GM19328 (cell line): ENCODE measurements around the gene TBX15.
A peak's percentile ranks its signal among the peaks of the same experiment; 100 is the strongest.
"Not testable (repeated sequence)": the region's sequence is repeated elsewhere in the genome, so short reads cannot be mapped to it uniquely, and the experiment has no call there.

Experiments
- ATAC-seq: cut with Tn5 transposase; IDR thresholded peaks from one replicate; pipeline ENCODE4 v1.9.1; 2021; ENCODE audit warnings: mild to moderate bottlenecking, moderate library complexity; ENCODE audit not compliant: unreplicated experiment

Gene TBX15

DNA sequence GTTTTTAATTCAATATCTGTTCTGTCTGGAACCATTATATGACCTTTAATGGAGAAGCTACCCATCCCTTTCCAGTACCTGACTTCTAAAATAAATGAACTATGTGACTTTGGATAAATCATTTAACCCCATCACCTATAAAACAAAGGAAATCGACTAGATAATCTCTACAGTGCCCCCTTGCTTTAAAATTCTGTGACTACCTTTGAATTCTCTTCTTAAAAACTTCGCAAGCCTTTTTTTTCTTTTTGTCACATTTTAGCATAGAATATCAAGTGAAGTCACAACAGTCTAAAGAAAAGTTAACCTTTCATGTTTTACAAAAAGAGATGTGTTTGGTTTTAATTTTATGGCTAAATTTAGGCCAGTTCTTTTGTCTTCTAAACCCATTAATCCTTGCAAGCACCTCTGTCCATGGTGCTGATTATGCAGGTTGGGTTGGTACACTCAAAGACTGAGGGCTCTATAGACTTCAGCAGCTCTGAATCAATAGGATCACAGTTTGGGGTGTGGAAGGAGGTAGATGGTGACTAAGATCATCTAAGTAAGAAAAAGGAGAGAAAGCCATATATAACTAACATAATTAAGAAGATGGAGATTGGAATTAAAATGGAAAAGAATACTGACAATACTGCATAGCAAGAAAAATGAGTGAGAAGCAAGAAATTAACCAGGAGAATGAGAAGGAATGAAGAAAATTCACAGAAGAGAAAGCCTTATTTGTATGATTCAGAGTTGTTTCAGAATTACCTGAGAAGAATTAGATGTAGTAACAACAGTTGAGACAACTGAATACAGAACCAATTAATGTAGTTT, 59.2 kb downstream of the TBX15 start:
- ATAC-seq: no peak

DNA sequence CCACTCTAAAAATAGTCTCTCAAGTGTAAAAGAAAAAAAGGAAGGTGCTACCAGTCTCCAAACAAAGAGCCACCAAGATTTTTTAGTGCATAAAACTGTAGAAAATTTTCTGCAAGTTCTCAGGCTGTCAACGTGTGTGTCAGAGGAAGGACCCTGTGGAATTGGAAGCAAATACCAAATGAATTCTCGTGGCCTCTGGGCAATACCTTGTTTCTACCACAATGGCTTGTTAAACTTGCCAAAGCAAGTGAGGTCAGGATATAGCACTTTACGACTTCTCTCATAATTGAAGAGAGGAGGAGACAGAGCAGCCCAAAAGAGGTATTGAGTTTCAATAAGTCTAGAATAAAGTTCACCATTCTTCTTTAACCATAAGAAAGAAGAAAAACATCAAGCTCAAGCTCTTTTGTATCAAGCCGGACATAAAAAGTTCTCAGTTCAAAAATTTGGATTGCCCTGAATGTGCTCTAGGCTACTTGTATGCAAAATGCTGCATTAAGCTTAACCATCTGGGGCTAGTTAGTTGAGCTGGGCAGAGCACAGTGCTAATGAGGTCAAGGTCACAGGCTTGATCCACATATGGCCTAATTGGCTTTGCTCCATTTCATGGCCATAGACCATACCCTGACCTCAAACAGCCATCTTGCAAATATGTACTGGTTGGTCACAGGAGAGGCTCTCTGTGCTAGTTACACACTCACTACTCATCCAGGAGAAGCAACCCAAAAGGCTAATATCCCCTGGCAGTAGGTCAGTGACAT, 60.5 kb downstream of the TBX15 start:
- ATAC-seq: no peak

DNA sequence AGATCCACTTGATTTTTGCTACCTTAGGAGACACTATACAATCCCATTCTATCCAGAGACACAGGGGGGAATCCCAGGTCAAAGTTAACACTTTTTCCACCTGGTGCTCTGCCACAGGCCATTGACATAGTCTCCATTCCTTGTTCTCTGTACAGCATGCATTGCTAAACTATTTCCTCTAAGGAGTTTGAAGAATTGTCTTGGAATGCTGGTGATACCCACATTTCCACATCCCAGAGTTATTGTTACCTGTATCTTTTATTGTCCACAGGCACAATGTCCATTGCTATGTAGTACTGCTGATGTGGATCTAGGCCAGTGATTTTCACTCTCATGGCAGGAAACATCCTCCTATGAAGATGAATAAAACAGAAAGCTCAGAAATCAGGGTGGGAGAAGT, 61.9 kb downstream of the TBX15 start:
- no peak for ATAC-seq

DNA sequence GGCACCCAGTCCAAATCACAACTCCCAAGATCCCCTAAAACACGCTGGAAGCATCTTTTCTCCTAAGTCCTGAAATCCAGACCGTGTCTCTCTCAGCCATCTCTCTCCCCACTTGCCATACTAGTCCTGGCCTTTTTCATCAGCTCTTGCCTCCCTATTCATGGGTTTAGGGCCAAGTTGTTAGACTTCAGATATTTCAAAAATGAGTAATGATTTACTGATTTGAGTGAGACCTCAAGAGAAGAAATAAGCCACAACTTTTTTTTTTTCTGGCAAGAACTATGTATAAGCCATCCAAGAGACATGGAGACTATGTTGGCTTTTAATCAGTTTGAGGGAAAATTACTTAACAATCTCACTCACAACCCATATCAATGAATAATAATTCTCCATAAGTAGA, 62.5 kb downstream of the TBX15 start:
- ATAC-seq: no peak

DNA sequence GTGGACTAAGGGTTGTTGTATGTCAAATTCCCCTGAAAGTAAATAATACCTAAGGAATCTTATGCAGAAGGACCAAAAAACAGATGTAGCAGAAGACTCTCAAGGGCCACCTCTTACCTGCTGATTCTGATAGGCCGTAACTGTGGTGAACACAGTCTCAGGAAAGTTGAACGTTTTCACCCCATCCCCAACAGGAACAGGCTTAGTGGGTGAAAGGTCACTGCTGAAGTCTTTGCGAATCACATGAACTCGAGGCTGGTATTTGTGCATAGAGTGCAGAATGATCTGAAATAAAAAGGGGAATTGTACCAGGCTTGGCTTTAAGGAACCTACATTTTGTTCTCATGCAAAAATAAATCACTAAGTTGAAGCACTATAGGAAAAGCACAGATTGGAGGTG, 64.8 kb downstream of the TBX15 start:
- ATAC-seq: no peak

DNA sequence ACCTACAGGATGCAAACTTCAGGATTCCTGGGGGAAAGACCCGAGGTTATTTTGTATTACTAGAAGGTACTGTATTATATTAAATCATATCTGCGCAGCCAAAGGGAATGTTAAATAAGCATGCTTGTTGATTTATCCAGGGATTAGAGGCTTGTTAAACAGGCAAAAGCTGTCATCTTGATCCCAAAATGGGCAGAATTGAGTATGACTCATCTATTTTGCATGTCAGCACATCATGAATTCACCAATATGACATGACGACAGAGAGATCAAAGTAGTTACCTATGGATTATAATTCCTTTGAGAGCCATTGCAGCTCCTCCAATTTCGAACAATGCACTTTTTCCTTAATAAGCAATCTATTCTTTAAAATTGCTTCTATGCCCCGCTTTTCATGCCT, 66.1 kb downstream of the TBX15 start:
- ATAC-seq: no peak

DNA sequence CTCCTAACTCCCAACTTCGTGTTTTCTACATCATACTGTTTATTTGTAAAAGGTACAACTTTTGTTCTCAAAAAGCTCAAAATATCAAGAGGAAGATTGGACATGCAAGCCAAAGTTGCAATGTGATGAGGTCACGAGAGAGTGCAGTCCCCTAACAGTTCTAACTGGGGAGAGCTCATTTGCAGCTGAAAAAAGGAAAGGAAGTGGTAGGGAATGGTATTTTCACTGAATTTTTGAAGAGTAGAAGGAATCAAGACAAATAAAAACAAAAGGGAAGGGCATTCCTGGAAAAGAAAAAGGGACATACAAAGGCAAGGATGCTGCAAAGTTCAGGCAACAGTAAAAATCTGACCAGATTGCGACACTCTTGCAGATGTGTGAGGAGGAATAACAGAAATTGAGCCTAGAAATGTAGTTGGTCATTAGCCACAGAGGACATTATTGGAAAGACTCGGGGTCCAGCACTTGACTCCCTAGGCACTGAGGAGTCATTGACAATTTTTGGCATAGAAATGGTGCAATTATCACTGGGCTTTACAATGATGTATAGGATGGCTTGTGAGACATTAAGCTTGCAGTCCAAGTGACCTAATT, 67.9 kb downstream of the TBX15 start:
- no peak for ATAC-seq

DNA sequence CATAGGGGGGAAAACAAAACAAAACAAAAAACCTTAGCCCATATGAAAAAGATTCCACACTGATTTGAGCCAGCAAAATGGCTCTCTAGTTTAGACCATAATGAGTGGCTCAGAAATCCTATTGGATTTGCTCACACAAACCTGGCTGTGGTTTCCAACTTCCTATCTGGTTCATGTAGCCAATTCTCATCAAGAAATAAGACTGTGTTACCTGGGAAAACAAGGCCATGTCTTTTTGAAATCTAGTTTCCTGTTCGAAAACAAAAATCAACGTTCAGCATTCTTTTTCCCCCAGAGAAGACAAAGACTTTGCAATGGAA, 69.2 kb downstream of the TBX15 start:
- no peak for ATAC-seq

DNA sequence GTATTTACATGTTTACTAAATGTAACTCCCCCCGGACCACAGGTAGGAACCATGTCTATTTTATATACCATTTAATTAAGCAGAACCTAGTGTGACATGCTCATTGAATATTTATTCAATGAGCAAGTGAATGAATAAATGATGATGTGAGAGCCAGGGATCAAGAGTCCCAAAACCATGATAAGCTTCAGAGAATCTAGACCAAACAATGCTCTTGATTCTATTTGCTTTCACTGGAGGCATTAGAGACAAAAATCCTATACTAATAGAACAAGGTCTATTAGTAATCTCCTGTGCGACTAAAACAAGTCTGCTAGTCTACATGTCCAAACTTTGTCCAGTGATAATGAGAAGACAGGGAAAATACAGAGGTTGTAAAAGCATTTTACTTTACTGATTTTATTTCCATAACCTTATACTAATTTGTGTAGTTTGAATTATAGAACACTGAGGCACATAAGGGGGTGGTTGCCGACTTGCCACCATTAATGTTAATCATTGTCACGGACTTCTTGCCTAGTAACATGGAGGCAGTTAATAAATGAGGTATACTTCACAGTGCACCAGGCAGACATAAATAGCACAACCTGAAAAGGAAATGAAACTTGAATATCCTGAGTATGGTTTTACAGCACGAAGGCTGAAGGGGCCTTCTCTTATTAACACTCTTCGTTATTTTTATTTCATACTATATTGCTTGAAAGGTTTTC, 69.8 kb downstream of the TBX15 start:
- ATAC-seq: peak; percentile 63

DNA sequence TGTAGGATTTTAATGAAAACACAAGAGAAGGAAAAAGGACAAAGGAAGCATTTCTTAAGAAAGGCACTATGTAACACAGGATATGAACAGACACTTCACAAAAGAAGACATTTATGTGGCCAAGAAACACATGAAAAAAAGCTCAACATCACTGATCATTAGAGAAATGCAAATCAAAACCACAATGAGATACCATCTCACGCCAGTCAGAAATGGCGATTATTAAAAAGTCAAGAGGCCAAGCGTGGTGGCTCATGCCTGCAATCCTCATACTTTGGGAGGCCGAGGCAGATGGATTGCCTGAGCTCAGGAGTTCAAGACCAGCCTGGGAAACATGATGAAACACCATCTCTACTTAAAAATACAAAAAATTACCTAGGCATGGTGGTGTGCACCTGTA, 71.8 kb downstream of the TBX15 start:
- not testable (repeated sequence) for ATAC-seq

DNA sequence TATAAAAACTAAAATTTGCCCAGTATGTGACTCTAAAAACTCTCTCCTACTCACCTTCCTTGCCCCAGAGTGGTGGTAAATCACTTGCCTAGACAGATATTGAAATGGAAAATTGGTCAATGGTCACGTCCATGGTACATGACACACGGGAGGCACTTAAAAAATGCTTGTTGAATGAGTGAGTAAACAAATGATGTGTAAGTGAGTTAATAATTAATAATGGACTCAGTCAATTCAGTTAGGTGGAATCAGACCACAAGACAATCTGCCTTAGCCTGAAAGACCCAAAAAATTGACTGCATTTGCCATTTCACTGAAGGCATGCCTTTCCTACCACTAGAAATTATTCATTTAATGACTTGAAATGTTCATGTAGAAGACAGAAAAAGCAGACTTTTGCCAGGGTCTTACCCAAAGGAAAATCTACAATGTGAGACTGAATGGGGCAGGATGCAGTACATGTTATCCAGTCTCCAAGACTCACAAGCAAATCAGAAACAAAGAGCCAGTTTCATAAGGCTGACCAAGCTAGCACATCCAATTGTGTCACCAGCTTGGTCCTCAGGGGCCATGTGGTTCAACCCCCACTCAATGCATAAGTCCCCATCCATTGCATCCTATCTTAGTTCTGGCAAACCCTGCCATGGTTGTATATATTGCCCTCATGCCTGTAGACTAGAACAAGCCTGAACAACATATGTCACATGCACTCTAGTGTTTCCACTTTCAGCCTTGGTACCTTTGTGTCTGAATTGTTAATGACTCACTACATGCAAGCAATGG, 73.6 kb downstream of the TBX15 start:
- ATAC-seq: no peak

DNA sequence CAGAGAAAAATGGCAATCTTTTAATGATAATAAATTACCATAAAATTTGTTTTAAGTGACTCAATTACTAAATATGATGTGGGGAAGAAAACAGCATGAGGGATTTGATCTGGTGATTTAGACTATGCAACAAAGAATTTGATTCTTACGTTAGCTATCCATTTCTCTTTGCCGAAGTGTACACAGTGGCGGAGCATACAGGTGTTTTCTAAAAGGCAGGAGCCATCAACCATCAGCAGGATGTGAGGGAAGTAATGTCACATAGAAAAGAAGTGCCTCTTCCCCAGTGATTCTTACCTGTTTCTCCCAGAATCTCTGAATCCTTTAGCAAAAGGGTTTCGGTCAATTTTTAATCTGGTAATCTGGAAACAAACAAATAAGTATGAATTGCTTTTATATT, 74.3 kb downstream of the TBX15 start:
- ATAC-seq: no peak

DNA sequence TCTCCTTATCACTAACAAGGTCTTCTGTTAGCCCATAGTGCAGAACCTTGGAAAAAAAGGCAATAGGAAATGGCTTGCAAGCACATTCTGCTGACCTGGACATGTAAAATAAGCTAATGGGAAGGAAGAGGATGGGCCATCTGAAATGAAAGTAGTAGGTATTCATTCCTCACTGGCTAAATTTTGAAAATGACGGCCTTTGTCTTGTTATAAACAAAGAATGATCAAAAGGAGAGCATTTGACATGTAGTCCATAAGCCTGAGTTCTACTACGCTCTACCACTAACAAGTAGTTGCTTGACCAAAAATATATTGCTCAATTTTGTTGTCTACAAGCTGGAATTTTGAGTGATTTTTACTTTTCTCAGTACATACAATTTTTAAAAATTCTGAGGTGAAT, 75.6 kb downstream of the TBX15 start:
- no peak for ATAC-seq

DNA sequence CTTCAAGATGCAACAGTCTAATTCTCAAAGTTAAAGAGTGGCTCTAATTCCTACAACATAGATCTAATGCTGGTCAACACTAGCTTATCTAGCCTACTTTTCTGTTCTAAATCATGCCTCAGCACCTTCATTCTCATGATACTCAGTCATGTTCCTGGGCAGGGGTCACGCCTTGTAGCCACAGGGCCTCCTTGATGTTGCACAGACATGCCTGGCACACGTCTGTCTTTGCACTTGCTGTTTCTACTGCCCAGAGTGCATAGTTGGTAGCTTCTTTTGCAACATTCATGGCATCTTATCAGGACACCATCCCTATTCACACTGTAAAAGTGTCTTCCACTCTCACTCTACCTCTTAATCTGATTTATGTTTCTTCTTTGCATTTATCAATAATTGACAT, 76.6 kb downstream of the TBX15 start:
- ATAC-seq: no peak

DNA sequence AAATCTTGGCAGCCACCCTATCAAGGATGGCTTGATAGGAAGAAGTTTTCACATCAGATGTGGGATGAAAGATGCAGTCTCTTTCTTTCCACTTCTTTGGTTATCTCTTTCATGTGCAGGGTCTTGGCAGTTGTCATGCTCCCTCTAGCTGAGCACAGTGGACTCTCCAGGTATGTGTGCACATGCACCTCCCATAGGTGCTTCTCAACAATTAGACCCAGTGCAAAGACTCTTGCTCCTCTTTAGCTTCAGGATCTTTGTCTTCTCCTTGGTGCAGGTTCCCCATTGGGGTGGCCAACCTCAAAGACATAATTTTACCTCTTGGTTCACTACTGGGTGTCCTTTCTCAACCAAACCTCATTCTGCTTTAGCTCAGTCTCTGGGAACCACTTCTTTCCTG, 80.7 kb downstream of the TBX15 start:
- no peak for ATAC-seq

DNA sequence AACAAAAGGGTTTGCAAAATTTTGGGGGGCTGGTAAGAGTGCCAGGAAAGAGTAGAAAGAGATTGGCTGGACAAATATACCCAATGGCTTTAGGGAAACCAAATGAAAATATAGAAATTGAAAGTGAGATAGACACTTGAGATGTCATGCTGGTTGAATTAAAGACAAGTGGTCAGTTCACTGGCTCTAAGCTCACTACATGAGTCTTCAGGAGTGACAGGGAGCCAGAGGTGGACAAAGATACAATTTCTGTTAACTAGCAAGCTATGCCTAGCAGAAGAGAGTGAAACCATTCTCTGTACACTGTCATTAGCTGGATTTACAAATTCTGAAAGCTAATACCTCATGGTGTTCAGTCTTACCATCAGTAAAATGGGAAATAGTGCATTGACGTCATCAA, 82.5 kb downstream of the TBX15 start:
- no peak for ATAC-seq

DNA sequence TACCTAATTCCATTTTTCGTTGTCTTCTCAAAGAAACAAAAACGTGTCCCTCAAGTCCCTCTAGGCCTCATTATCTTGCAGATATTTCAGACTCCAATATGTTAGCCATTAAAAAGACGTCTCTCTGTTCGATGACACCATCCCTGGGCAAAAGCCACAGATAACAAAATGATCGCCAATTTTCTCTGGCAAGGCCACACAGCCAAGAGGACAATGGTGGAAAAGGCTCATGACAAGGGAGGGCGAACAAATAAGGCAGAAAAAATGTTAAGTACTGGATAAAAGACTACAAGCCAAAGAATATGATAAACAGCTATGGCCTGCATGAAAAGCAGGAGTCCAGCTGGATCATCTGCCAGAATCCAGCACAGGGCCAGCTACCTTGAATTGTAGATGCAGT, 82.9 kb downstream of the TBX15 start:
- ATAC-seq: no peak

DNA sequence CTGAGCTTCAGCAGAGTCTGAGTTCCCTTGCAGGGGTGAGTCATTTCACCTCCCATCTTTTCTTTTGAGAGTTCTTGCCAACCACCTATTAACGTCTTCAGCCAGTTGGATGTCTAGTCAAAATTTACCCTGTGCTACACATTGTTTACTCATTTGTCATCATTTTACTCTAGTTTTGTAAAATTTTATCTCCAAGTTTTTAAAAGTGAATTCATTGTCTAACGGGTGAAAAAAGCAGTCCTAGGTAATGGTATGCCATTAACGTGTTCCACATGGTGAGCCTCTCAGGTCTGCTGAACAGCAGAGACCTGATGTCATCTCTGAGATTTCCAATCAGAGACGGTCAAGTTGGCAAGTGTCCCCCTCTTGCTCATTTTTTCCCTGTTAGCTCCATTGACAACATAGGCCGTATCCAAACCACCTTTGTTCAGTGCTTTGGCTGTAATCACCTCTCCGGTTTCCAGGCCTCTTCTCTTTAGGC, 85.4 kb downstream of the TBX15 start:
- no peak for ATAC-seq

DNA sequence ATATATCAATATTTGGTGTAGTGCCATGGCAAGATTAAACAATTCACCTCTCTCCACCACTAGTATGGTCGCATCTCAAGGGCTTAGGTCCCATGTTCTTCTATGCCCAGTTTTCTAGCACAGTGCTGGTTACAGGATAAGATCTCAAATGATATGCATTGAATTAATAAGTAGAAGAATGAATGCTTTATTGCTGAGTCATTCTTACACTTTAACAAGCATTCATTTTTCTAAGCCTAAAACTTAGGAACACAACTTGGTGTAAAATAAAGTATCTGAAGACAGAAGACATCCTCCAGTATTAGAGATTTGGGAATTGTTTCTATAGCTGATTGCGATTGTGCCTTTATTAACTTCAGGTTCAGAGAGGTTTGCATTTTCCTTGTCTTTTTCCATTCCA, 85.8 kb downstream of the TBX15 start:
- ATAC-seq: no peak

DNA sequence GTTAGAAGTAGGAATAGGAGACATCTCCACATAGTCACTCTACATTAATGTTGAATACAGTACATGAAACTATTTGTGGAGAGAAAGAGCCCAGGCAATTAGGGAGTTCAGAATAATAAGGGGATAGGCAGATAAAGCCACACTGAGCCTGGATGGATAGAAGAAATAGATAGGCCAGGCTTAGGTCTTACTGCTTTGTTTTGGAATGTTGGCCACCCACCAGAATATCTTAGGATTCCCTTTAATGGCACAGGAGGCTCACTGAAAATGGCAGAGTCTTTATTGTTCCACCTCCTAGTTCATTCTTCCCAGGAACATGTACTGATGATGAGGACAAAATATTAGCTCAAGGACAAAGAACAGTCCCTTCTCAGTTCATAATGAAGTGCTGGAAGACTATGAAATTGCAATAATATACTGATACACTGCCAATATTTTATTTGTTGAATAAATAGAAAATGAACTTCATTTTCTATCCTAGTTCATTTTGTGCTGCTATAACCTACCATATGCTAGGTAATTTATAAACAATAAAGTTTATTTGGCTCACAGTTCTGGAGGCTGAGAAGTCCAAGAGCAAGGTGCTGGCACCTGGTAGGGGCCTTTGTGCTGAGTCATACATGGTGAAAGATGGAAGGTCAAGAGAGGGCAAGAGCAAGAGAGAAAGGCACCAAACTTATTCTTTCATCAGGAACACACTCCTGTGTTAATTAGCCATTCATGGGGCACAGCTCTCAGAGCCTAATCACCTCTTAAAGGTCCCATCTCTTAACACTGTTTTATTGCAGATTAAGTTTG, 87.3 kb downstream of the TBX15 start:
- no peak for ATAC-seq
